ENCODE data around the gene TBC1D12.

GRCh38 chr10:94403380-94404213 lies 1.3 kb downstream of the TBC1D12 start:
- TF ChIP-seq GATA1 (IDR thresholded peaks at IDR 0.05; ENCODE audit: low read depth, low read length) = no peak
- no peak for TF ChIP-seq POLR2A (IDR thresholded peaks at IDR 0.05; ENCODE audit: low read length)
